Measurements from ENCODE around the gene JAG2. TPM values are rescaled to one million over a fixed set of nuclear protein-coding genes. Genes with fewer than 3 reads are reported as not detected.
A peak's percentile ranks its signal among the peaks of the same experiment; 100 is the strongest.

Gene JAG2
- 1 to 10 TPM; 1.1 to 3.5 (median 1.2) TPM for total RNA-seq
- long read RNA-seq, result 0 reads

DNA sequence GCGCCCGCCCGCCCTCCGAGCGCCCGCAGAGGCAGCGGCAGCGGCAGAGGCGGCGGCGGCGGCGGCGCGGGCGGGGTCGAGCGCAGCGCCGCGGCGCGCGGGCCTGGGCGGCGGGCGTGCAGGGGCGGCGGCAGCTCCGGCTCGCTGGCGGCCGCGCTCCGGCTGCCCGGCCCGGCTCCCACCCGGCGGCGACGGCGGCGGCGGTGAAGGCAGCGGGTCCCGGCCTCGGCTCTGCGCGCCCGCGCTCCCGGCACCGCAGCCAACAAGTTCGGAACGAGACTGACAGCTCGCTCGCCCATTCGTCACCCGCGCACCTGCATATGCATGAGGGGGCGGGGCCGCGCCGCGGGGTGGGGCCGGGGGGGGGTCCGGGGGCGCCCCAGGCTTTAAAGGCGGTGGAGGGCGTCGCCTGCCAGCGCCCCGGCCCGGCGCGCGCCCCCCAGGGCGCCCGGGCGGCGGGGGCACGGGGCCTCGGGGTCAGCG lies at the start of gene JAG2:
Gene JAG2 (minus strand): TSS at position 281 of the 483 bp plus-strand sequence. CDS start 356 bp downstream, outside the sequence.
- Histone ChIP-seq H3K27me3 (no peaks in the 10 kb centered on the region), H3K27ac (no peak within 1 kb of the TSS), H3K4me1 (peaks cover 0 to 5% (median 0%) of the 10 kb centered on the region in 4 donors), H3K4me3 (peak within 1 kb of the TSS; percentile 15 to 29 (median 21)), H3K36me3 (no peaks in the 10 kb centered on the region), H3K9me3 (no peaks in the 10 kb centered on the region)
- peak in 3 of 4 donors; percentile 3 to 30 (median 20) for ATAC-seq
- 0% methylated on average over 17 of the region's 84 CpGs for WGBS (ENCODE audit: insufficient coverage, low coverage, low lambda C conversion rate, missing lambda C conversion rate)
- DNase-seq, result peak in 1 of 3 donors; percentile 54
- TF ChIP-seq, protein P1, sequence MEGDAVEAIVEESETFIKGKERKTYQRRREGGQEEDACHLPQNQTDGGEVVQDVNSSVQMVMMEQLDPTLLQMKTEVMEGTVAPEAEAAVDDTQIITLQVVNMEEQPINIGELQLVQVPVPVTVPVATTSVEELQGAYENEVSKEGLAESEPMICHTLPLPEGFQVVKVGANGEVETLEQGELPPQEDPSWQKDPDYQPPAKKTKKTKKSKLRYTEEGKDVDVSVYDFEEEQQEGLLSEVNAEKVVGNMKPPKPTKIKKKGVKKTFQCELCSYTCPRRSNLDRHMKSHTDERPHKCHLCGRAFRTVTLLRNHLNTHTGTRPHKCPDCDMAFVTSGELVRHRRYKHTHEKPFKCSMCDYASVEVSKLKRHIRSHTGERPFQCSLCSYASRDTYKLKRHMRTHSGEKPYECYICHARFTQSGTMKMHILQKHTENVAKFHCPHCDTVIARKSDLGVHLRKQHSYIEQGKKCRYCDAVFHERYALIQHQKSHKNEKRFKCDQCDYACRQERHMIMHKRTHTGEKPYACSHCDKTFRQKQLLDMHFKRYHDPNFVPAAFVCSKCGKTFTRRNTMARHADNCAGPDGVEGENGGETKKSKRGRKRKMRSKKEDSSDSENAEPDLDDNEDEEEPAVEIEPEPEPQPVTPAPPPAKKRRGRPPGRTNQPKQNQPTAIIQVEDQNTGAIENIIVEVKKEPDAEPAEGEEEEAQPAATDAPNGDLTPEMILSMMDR (IDR thresholded peaks at IDR 0.05), result no peak
- no peak for TF ChIP-seq POLR2A (IDR thresholded peaks at IDR 0.05)
- intact Hi-C loops (cut with DNase I), result no loop called here

DNA sequence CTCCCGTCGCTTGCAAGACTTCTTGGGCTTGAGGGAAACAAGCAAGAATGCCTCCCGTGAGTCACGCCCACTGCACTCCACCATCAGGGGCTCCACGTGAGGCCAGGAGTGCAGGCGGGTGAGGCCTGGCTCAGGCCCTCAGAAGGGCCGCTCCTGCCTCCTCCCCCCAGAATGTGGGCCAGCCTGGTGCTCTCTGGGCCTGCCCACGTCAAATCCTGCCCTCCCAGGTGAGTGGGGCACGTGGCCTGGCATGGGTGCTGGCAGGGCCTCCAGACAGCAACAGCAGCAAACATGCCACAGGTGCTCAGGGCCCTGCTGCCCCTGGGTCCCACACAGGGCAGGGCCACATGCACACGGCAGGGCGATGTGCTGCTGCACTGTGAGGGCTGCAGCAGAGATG lies 49.2 kb upstream of the JAG2 start:
- DNase-seq, result no peak
- Histone ChIP-seq H3K27ac (no peak overlapping the region), H3K27me3 (no peaks in the 10 kb centered on the region), H3K9me3 (no peaks in the 10 kb centered on the region), H3K4me1 (no peaks in the 10 kb centered on the region), H3K36me3 (peaks cover 0 to 6% (median 0%) of the 10 kb centered on the region in 4 donors), H3K4me3 (no peak overlapping the region)
- intact Hi-C loops (cut with DNase I), result loop anchor here in 1 of 2 donors (10.0 kb wide), 1 partner anchor 47 kb away; no protein-coding TSS in a partner anchor
- TF ChIP-seq, protein P1 (IDR thresholded peaks at IDR 0.05), result no peak
- no peak for TF ChIP-seq POLR2A (IDR thresholded peaks at IDR 0.05)
- ATAC-seq, result no peak
- WGBS (ENCODE audit: insufficient coverage, low coverage, low lambda C conversion rate, missing lambda C conversion rate), result 100% methylated on average over 2 of the region's 11 CpGs

DNA sequence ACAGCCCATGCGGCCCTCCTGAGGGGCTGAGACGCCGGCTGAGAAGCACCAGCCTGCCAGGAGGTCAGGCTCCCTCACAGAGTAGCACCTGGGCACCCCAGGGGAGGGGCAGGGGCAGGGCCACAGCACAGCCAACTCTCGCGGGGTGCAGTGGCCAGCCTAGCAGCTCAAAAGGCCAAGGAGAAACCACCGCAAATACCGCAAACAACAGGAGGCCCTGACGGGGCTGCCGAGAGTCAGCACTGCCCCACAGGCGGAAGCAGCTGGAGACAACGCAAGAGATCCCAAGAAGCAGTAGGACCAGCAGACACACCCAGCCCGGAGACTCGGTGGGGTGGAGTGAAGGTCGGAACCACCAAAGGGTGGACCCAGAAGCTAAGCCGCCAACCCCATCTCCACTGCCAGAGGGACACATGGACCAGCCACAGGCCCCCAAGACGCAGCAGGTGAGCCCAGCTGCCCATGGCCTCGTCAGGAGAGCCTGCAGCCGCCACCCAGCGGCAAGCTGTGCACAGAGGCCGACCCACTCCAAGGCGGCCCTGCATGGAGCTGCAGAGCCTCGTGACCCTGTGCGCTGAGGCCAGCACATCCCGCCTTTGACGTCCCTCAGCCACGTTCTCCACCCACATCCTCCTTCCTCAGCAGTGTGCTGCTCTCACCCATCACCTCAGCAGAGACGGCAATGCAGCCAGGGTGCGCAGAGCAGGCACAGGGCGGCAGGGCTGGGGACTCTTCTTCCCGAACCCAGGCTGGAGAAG lies 48.1 kb upstream of the JAG2 start:
- 100% methylated on average over 1 of the region's 30 CpGs for WGBS (ENCODE audit: insufficient coverage, low coverage, low lambda C conversion rate, missing lambda C conversion rate)
- no peak for TF ChIP-seq POLR2A (IDR thresholded peaks at IDR 0.05)
- TF ChIP-seq, protein P1 (IDR thresholded peaks at IDR 0.05), result no peak
- ATAC-seq, result no peak
- H3K9me3 ChIP-seq, result no peaks in the 10 kb centered on the region
- no peak overlapping the region for H3K4me3 ChIP-seq
- H3K36me3 ChIP-seq, result peaks cover 0 to 6% (median 0%) of the 10 kb centered on the region in 4 donors
- H3K4me1 ChIP-seq, result no peaks in the 10 kb centered on the region
- intact Hi-C loops (cut with DNase I), result loop anchor here in 1 of 2 donors (10.0 kb wide), 1 partner anchor 48 kb away; no protein-coding TSS in a partner anchor
- H3K27me3 ChIP-seq, result no peaks in the 10 kb centered on the region
- H3K27ac ChIP-seq, result no peak overlapping the region
- no peak for DNase-seq

DNA sequence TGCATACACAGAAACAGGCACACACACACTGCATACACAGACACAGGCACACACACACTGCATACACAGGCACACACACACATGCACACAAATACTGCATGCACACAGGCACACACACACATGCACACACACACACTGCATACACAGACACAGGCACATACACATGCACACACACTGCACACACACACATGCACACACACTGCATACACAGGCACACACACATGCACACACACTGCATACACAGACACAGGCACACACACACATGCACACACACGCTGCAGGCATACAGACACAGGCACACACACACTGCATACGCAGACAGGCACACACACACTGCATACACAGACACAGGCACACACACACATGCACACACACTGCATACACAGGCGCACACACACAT lies 47.0 kb upstream of the JAG2 start:
- Histone ChIP-seq H3K4me3 (no peak overlapping the region), H3K9me3 (no peaks in the 10 kb centered on the region), H3K36me3 (peaks cover 0 to 6% (median 0%) of the 10 kb centered on the region in 4 donors), H3K27ac (no peak overlapping the region), H3K27me3 (no peaks in the 10 kb centered on the region), H3K4me1 (no peaks in the 10 kb centered on the region)
- no peak for TF ChIP-seq POLR2A (IDR thresholded peaks at IDR 0.05)
- TF ChIP-seq, protein P1 (IDR thresholded peaks at IDR 0.05), result no peak
- DNase-seq (no peak), ATAC-seq (no peak)
- intact Hi-C loops (cut with DNase I), result loop anchor here in 1 of 2 donors (10.0 kb wide), 1 partner anchor 49 kb away; no protein-coding TSS in a partner anchor
- WGBS (ENCODE audit: insufficient coverage, low coverage, low lambda C conversion rate, missing lambda C conversion rate), result no CpG with 5 or more reads among the region's 3 CpGs
